Spleen (tissue), 11 donors: ENCODE measurements around the gene YWHAG. TPM values are rescaled to one million over a fixed set of nuclear protein-coding genes. Genes with fewer than 3 reads are reported as not detected.
A peak's percentile ranks its signal among the peaks of the same experiment; 100 is the strongest.

Experiments used
- DNase-seq: peaks from one replicate; pipeline ENCODE4 v3.0.0-alpha.2; 2020
- H3K27ac ChIP-seq, 8 donors: fragments of 200-600 bp; sonication (generic) in 7 of 8; 1 replicate in 4 of 8; 2 replicates in 4 of 8; pipeline versions ENCODE4 v1.5.0 to v1.8.0; 2016 to 2021; ENCODE audit warnings: inconsistent platforms in 4 of 8, mild to moderate bottlenecking in 4 of 8, moderate library complexity in 1 of 8
- H3K27me3 ChIP-seq, 7 donors: fragments of 200-600 bp; sonication (generic) in 6 of 7; replicated peaks in 1 of 7; 1 replicate in 4 of 7; 2 replicates in 3 of 7; pipeline versions ENCODE4 v1.5.0 to v1.8.0; 2016 to 2021; ENCODE audit warnings: inconsistent platforms in 3 of 7, mild to moderate bottlenecking in 1 of 7
- H3K36me3 ChIP-seq, 6 donors: fragments of 200-600 bp; sonication (generic) in 5 of 6; 1 replicate in 4 of 6; 2 replicates in 2 of 6; pipeline versions ENCODE4 v1.5.0 to v1.8.0; 2016 to 2021; ENCODE audit warnings: inconsistent platforms in 2 of 6
- H3K4me1 ChIP-seq, 6 donors: fragments of 200-600 bp; sonication (generic) in 5 of 6; 1 replicate in 3 of 6; 2 replicates in 3 of 6; pipeline versions ENCODE4 v1.5.0 to v1.8.0; 2016 to 2021; ENCODE audit warnings: inconsistent platforms in 3 of 6
- H3K4me3 ChIP-seq, 8 donors: fragments of 200-600 bp; sonication (generic) in 7 of 8; 1 replicate in 4 of 8; 2 replicates in 4 of 8; pipeline versions ENCODE4 v1.5.0 to v1.8.0; 2016 to 2021; ENCODE audit warnings: inconsistent platforms in 4 of 8, mild to moderate bottlenecking in 4 of 8, moderate library complexity in 2 of 8
- H3K9me3 ChIP-seq, 8 donors: fragments of 200-600 bp; sonication (generic) in 7 of 8; 1 replicate in 4 of 8; 2 replicates in 4 of 8; pipeline versions ENCODE4 v1.5.0 to v1.8.0; 2016 to 2021; ENCODE audit warnings: inconsistent platforms in 4 of 8
- CTCF ChIP-seq, 11 experiments: fragments of 200-600 bp in 7 of 11; fragments of 450-650 bp in 4 of 11; sonication (generic) in 4 of 11; IDR thresholded peaks in 8 of 11; conservative IDR thresholded peaks in 3 of 11; 1 replicate in 7 of 11; 2 replicates in 4 of 11; pipeline versions ENCODE4 v1.4.0 to v1.8.0; 2016 to 2021; ENCODE audit warnings: antibody characterized with exemption in 11 of 11, inconsistent platforms in 4 of 11, mild to moderate bottlenecking in 1 of 11
- POLR2A ChIP-seq, 3 donors: fragments of 450-650 bp; IDR thresholded peaks; one replicate each; pipeline ENCODE4 v1.5.1; 2017; ENCODE audit warnings: antibody characterized with exemption in 3 of 3, mild to moderate bottlenecking in 1 of 3
- POLR2AphosphoS5 ChIP-seq, 3 donors: sonication (generic); formaldehyde crosslinking; IDR thresholded peaks; one replicate each; pipeline ENCODE4 v1.5.1; 2017; ENCODE audit warnings: antibody characterized with exemption in 3 of 3
- WGBS, 5 donors: extraction: QIAGEN DNeasy Blood & Tissue Kit in 3 of 5; methylation state at CpG; one replicate each; pipeline versions ENCODE4 v1.1.5 to v1.1.7; 2013 to 2018; 5-methylcytosine and 5-hydroxymethylcytosine counted together
- intact Hi-C: fragments of 100-400 bp; cut with DNase I; formaldehyde crosslinking; loops from one replicate; pipeline ENCODE4 v1.15.0; 2023; ENCODE audit warnings: low total_unique reads
- polyA plus RNA-seq, 3 donors: library from polyadenylated mRNA; stranded (reverse); fragments of 200-250 nt; gene quantifications; one replicate each; pipeline ENCODE4 v1.2.1, GENCODE V29; 2013
- total RNA-seq, 7 donors: library from RNA; depleted of rRNA in 3 of 7; stranded (reverse); fragments of >200 nt in 3 of 7; fragmentation: NEBNext Ultra II Directional in 4 of 7; extraction: Animal tissue kit (Norgen Biotek cat#: 25700) in 4 of 7; gene quantifications; one replicate each; pipeline versions ENCODE4 v1.1.0 to v1.2.1, GENCODE V29; 2016 to 2021
- donor health status: healthy with polysubstance abuse.
- donor health status: DM: no; HTN: no; CAD: no; lungs with moderate emphysema.
- donor health status: DM: no; HTN: no; CAD: no.
- donor health status: Bipolar disorder and iron deficiency.
- donor health status: healthy.
- donor health status: DM: no; HTN: no; CAD: no.
- donor health status: DM: yes; HTN: yes; CAD: no.

The YWHAG gene
- total and polyA plus RNA-seq, 10 donors: 19.7 to 108 (median 70.4) TPM

GRCh38 chr7:76383089-76383944 lies 24.5 kb upstream of the YWHAG start:
- Histone ChIP-seq H3K4me3 (no peak overlapping the region), H3K27me3 (no peaks in the 10 kb centered on the region), H3K27ac (peak overlapping the region in 2 of 8 donors; percentile 18 to 21), H3K4me1 (peaks cover 0 to 37% (median 25%) of the 10 kb centered on the region in 6 donors), H3K9me3 (no peaks in the 10 kb centered on the region), H3K36me3 (no peaks in the 10 kb centered on the region)
- no peak for DNase-seq
- 71 to 77% (median 76%) methylated on average over 13 of the region's 13 CpGs for WGBS, 5 donors
- intact Hi-C loops: no loop called here
- TF ChIP-seq POLR2A (IDR thresholded peaks at IDR 0.05) (no peak), CTCF (IDR thresholded peaks at IDR 0.05 in 8 of 11, conservative IDR thresholded peaks at IDR 0.05 in 3 of 11) (no peak), POLR2AphosphoS5 (IDR thresholded peaks at IDR 0.05) (no peak)

- peaks cover 0 to 47% (median 25%) of the 10 kb centered on the region in 6 donors for H3K4me1 ChIP-seq
- intact Hi-C loops: no loop called here
- no peaks in the 10 kb centered on the region for H3K9me3 ChIP-seq
- no peak for DNase-seq
- H3K4me3 ChIP-seq: no peak overlapping the region
- 86 to 95% (median 92%) methylated on average over 7 of the region's 7 CpGs for WGBS, 5 donors
- TF ChIP-seq POLR2A (IDR thresholded peaks at IDR 0.05): no peak
- no peak for TF ChIP-seq POLR2AphosphoS5 (IDR thresholded peaks at IDR 0.05)
- H3K27me3 ChIP-seq: no peaks in the 10 kb centered on the region
- H3K27ac ChIP-seq: peak overlapping the region in 1 of 8 donors; percentile 88
- H3K36me3 ChIP-seq: no peaks in the 10 kb centered on the region
These were observed 23.0 kb upstream of the YWHAG start for GRCh38 chr7:76381814-76382213.

GRCh38 chr7:76380623-76380966 lies 21.8 kb upstream of the YWHAG start:
- no peak for DNase-seq
- intact Hi-C loops: no loop called here
- peak overlapping the region in 6 of 8 donors; percentile 42 to 69 (median 44) for H3K4me3 ChIP-seq

GRCh38 chr7:76377186-76377918 lies 18.6 kb upstream of the YWHAG start:
- Histone ChIP-seq H3K4me3 (no peak overlapping the region), H3K36me3 (no peaks in the 10 kb centered on the region), H3K9me3 (no peaks in the 10 kb centered on the region), H3K27me3 (no peaks in the 10 kb centered on the region), H3K27ac (no peak overlapping the region), H3K4me1 (peaks cover 0 to 46% (median 22%) of the 10 kb centered on the region in 6 donors)
- intact Hi-C loops: no loop called here
- no peak for TF ChIP-seq POLR2A (IDR thresholded peaks at IDR 0.05)
- no peak for TF ChIP-seq POLR2AphosphoS5 (IDR thresholded peaks at IDR 0.05)
- TF ChIP-seq CTCF (IDR thresholded peaks at IDR 0.05 in 8 of 11, conservative IDR thresholded peaks at IDR 0.05 in 3 of 11): no peak
- no peak for DNase-seq
- 66 to 76% (median 72%) methylated on average over 9 of the region's 9 CpGs for WGBS, 5 donors

More at GRCh38 chr7:76380623-76380966, 21.8 kb upstream of the YWHAG start:
- TF ChIP-seq POLR2A (IDR thresholded peaks at IDR 0.05) (no peak), POLR2AphosphoS5 (IDR thresholded peaks at IDR 0.05) (no peak), CTCF (IDR thresholded peaks at IDR 0.05 in 8 of 11, conservative IDR thresholded peaks at IDR 0.05 in 3 of 11) (no peak)
- Histone ChIP-seq H3K27me3 (no peaks in the 10 kb centered on the region), H3K27ac (peak overlapping the region; percentile 66 to 89 (median 86)), H3K4me1 (peaks cover 0 to 47% (median 25%) of the 10 kb centered on the region in 6 donors), H3K36me3 (no peaks in the 10 kb centered on the region), H3K9me3 (no peaks in the 10 kb centered on the region)
- WGBS, 5 donors: 82 to 89% (median 83%) methylated on average over 7 of the region's 7 CpGs
